IMR-90 (cell line): ENCODE measurements around the gene SKA3. TPM values are rescaled to one million over a fixed set of nuclear protein-coding genes. Genes with fewer than 3 reads are reported as not detected.

Source experiments
- ATAC-seq: fragments of 200-7000 bp; cut with Tn5 transposase; 2 replicates; pipeline ENCODE4 v1.9.1; 2020; ENCODE audit warnings: low read depth, mild to moderate bottlenecking, moderate library complexity
- BruUV-seq: library from RNA; stranded (reverse); fragments of 400-500 nt; replicated peaks from 2 replicates; lab custom pipeline; 2021; lab: Mats Ljungman, UMichigan
- CTCF ChIA-PET: fragments of 300-600 bp; formaldehyde crosslinking; extraction: SDS; loops from one replicate; lab custom pipeline; 2021; ENCODE audit warnings: antibody characterized with exemption; lab: Yijun Ruan, JAX
- POLR2A ChIA-PET: fragments of 300-600 bp; sonication (Branson Sonifier 250); formaldehyde crosslinking; loops from one replicate; lab custom pipeline; 2022; ENCODE audit warnings: antibody characterized with exemption; ENCODE audit not compliant: unreplicated experiment; lab: Charles Lee
- DNase-seq: peaks from one replicate; pipeline ENCODE4 v3.0.0; 2013
- H2AFZ ChIP-seq: replicated peaks from 2 replicates; pipeline ENCODE3; 2013; ENCODE audit warnings: low read length, mild to moderate bottlenecking; ENCODE audit not compliant: poor library complexity
- H2AK5ac ChIP-seq: 2 replicates; pipeline ENCODE4 v1.6.1; 2013; ENCODE audit warnings: low read depth, low read length, inconsistent platforms
- H2AK9ac ChIP-seq: replicated peaks from 2 replicates; pipeline ENCODE3; 2013; ENCODE audit warnings: mild to moderate bottlenecking, low read depth, low read length, moderate library complexity; ENCODE audit not compliant: poor library complexity
- H2BK120ac ChIP-seq: 2 replicates; pipeline ENCODE4 v1.6.1; 2013; ENCODE audit warnings: low read depth, low read length, inconsistent platforms
- H2BK15ac ChIP-seq: 3 replicates; pipeline ENCODE4 v1.6.1; 2013; ENCODE audit warnings: low read depth, low read length, inconsistent platforms
- H2BK20ac ChIP-seq: 2 replicates; pipeline ENCODE4 v1.6.1; 2013; ENCODE audit warnings: low read depth, mild to moderate bottlenecking, inconsistent platforms, low read length, moderate library complexity
- H2BK5ac ChIP-seq: 2 replicates; pipeline ENCODE4 v1.6.1; 2013; ENCODE audit warnings: mild to moderate bottlenecking, low read depth, low read length, inconsistent platforms; ENCODE audit not compliant: poor library complexity, severe bottlenecking
- H3K14ac ChIP-seq: replicated peaks from 2 replicates; pipeline ENCODE4 v1.6.1; 2013; ENCODE audit warnings: low read depth, low read length, inconsistent platforms
- H3K18ac ChIP-seq: 2 replicates; pipeline ENCODE4 v1.6.1; 2013; ENCODE audit warnings: low read depth, low read length, control low read depth
- H3K23ac ChIP-seq: 2 replicates; pipeline ENCODE4 v1.6.1; 2013; ENCODE audit warnings: low read depth, low read length, inconsistent platforms
- H3K27ac ChIP-seq: 2 replicates; pipeline ENCODE4 v1.5.1; 2013; ENCODE audit warnings: mild to moderate bottlenecking, control low read depth, low read length; ENCODE audit not compliant: insufficient read depth
- H3K27me3 ChIP-seq: 2 replicates; pipeline ENCODE4 v1.6.1; 2013; ENCODE audit warnings: low read length; ENCODE audit not compliant: control insufficient read depth, insufficient read depth
- H3K36me3 ChIP-seq: 2 replicates; pipeline ENCODE4 v1.6.1; 2013; ENCODE audit warnings: low read length, mixed read lengths; ENCODE audit not compliant: control insufficient read depth, insufficient read depth
- H3K4ac ChIP-seq: 2 replicates; pipeline ENCODE4 v1.6.1; 2013; ENCODE audit warnings: low read depth, low read length, inconsistent platforms
- H3K4me1 ChIP-seq: 2 replicates; pipeline ENCODE4 v1.6.1; 2013; ENCODE audit warnings: low read length, mixed read lengths; ENCODE audit not compliant: control insufficient read depth, insufficient read depth
- H3K4me2 ChIP-seq: 2 replicates; pipeline ENCODE4 v1.6.1; 2013; ENCODE audit warnings: low read depth, mild to moderate bottlenecking, control low read depth, low read length, moderate library complexity
- H3K4me3 ChIP-seq: 2 replicates; pipeline ENCODE4 v1.5.1; 2013; ENCODE audit warnings: low read depth, mild to moderate bottlenecking, control low read depth, low read length, moderate library complexity; ENCODE audit not compliant: insufficient read depth
- H3K56ac ChIP-seq: 2 replicates; pipeline ENCODE4 v1.6.1; 2013; ENCODE audit warnings: low read length, inconsistent platforms; ENCODE audit not compliant: insufficient read depth; ENCODE audit errors: extremely low read depth
- H3K79me1 ChIP-seq, 2 experiments: 2 replicates each; pipeline ENCODE4 v1.6.1; 2013; ENCODE audit warnings: low read length in 2 of 2, inconsistent platforms in 1 of 2, low read depth in 1 of 2
- H3K9ac ChIP-seq: 2 replicates; pipeline ENCODE4 v1.6.1; 2013; ENCODE audit warnings: low read depth, low read length, control low read depth
- H3K9me1 ChIP-seq: 2 replicates; pipeline ENCODE4 v1.6.1; 2013; ENCODE audit warnings: low read length, inconsistent platforms; ENCODE audit not compliant: insufficient read depth
- H3K9me3 ChIP-seq: 2 replicates; pipeline ENCODE4 v1.6.1; 2013; ENCODE audit warnings: low read length; ENCODE audit not compliant: control insufficient read depth, insufficient read depth
- H4K20me1 ChIP-seq: 2 replicates; pipeline ENCODE4 v1.6.1; 2013; ENCODE audit warnings: low read length, inconsistent platforms; ENCODE audit not compliant: insufficient read depth
- H4K5ac ChIP-seq: 2 replicates; pipeline ENCODE4 v1.6.1; 2013; ENCODE audit warnings: mild to moderate bottlenecking, low read depth, low read length, control low read depth
- H4K8ac ChIP-seq, 2 experiments: 2 replicates each; pipeline ENCODE4 v1.6.1; 2013; ENCODE audit warnings: low read depth in 2 of 2, low read length in 2 of 2, control low read depth in 1 of 2, inconsistent platforms in 1 of 2
- H4K91ac ChIP-seq: 2 replicates; pipeline ENCODE4 v1.6.1; 2013; ENCODE audit warnings: low read depth, low read length, inconsistent platforms; ENCODE audit not compliant: insufficient read depth
- BHLHE40 ChIP-seq: fragments of 150-350 bp; IDR thresholded peaks from 2 replicates; pipeline ENCODE4 v1.6.1; 2016; ENCODE audit warnings: mild to moderate bottlenecking, low read depth, low read length
- CEBPB ChIP-seq: IDR thresholded peaks from 2 replicates; pipeline ENCODE4 v1.6.1; 2012; ENCODE audit warnings: low read depth, low read length, improper control_type of control experiment
- CHD1 ChIP-seq: IDR thresholded peaks from 2 replicates; pipeline ENCODE4 v1.6.1; 2012; ENCODE audit warnings: low read depth, low read length, improper control_type of control experiment
- ELK1 ChIP-seq: fragments of 150-350 bp; IDR thresholded peaks from 2 replicates; pipeline ENCODE4 v1.6.1; 2016; ENCODE audit warnings: low read depth, mild to moderate bottlenecking, low read length, moderate library complexity, borderline replicate concordance
- MAFK ChIP-seq: IDR thresholded peaks from 2 replicates; pipeline ENCODE4 v1.6.1; 2012; ENCODE audit warnings: low read depth, low read length, improper control_type of control experiment
- MAZ ChIP-seq: IDR thresholded peaks from 2 replicates; pipeline ENCODE4 v1.6.1; 2012; ENCODE audit warnings: low read depth, mild to moderate bottlenecking, low read length, improper control_type of control experiment, moderate library complexity, borderline replicate concordance
- MXI1 ChIP-seq: IDR thresholded peaks from 2 replicates; pipeline ENCODE4 v1.6.1; 2012; ENCODE audit warnings: low read depth, mild to moderate bottlenecking, low read length, moderate library complexity, borderline replicate concordance
- NFE2L2 ChIP-seq: fragments of 150-350 bp; IDR thresholded peaks from 2 replicates; pipeline ENCODE4 v1.6.1; 2016; ENCODE audit warnings: low read depth, mild to moderate bottlenecking, low read length
- POLR2A ChIP-seq: IDR thresholded peaks from 2 replicates; pipeline ENCODE4 v1.6.1; 2012; ENCODE audit warnings: mild to moderate bottlenecking, low read depth, low read length
- RCOR1 ChIP-seq: IDR thresholded peaks from 2 replicates; pipeline ENCODE4 v1.6.1; 2012; ENCODE audit warnings: mild to moderate bottlenecking, low read length, improper control_type of control experiment; ENCODE audit not compliant: insufficient replicate concordance
- RFX5 ChIP-seq: IDR thresholded peaks from 2 replicates; pipeline ENCODE4 v1.8.0; 2012; ENCODE audit warnings: low read depth, mild to moderate bottlenecking, low read length, moderate library complexity
- USF2 ChIP-seq: fragments of 150-350 bp; IDR thresholded peaks from 2 replicates; pipeline ENCODE4 v1.6.1; 2017; ENCODE audit warnings: mild to moderate bottlenecking, antibody characterized with exemption, low read length, low read depth
- WGBS, 2 experiments: methylation state at CpG; one replicate each; pipeline versions ENCODE4 v1.1.5 to v1.1.7; 2013; ENCODE audit warnings: missing lambda C conversion rate in 2 of 2; ENCODE audit not compliant: insufficient read length in 1 of 2; ENCODE audit errors: extremely low coverage in 2 of 2; 5-methylcytosine and 5-hydroxymethylcytosine counted together
- dilution Hi-C: fragments of 300-500 bp; cut with HindIII; formaldehyde crosslinking; loops from one replicate; pipeline ENCODE4 v1.14.3; 2018; ENCODE audit warnings: low sequenced_read_pairs; ENCODE audit not compliant: unreplicated experiment
- in situ Hi-C: fragments of 300-500 bp; cut with MboI; formaldehyde crosslinking; loops from 3 replicates; pipeline ENCODE4 v1.14.3; 2019; ENCODE audit warnings: low sequenced_read_pairs, inconsistent platforms, mixed read lengths
- intact Hi-C: fragments of 100-400 bp; cut with micrococcal nuclease; formaldehyde crosslinking; loops from 2 replicates; pipeline ENCODE4 v1.10.0; 2022
- polyA plus RNA-seq, 3 experiments: library from polyadenylated mRNA; depleted of rRNA; stranded (reverse); fragments of >200 nt; gene quantifications; 2 replicates each; pipeline ENCODE4 v1.2.3, GENCODE V29; 2012; ENCODE audit warnings: low replicate concordance in 1 of 3
- total RNA-seq: library from RNA; depleted of rRNA; stranded (reverse); fragments of >200 nt; gene quantifications from 2 replicates; pipeline ENCODE4 v1.2.3, GENCODE V29; 2012

The SKA3 gene
- total and polyA plus RNA-seq, 2 of the 4 experiments (the other 2 are of a cell fraction), result 11.7 to 15.6 TPM

GRCh38 chr13:21121616-21122015 lies 54.7 kb downstream of the SKA3 start:
- Histone ChIP-seq H2BK20ac (no peak overlapping the region), H3K4me3 (no peak overlapping the region), H3K9me1 (0 out of 2 replicates have a peak, but pooled peaks cover 3% of the 10 kb centered on the region), H3K4me2 (no peak overlapping the region), H4K5ac (no peak overlapping the region), H3K9ac (no peak overlapping the region), H2BK15ac (no peak overlapping the region), H3K27ac (no peak overlapping the region), H3K36me3 (no peaks in the 10 kb centered on the region), H3K9me3 (0 out of 2 replicates have a peak, but pooled peaks cover 2% of the 10 kb centered on the region), H3K79me1 (no peaks in the 10 kb centered on the region), H3K18ac (no peak overlapping the region), H4K20me1 (no peaks in the 10 kb centered on the region), H3K4me1 (peaks cover 3% of the 10 kb centered on the region; the same call in 1 of the 2 replicates), H4K8ac (no peak overlapping the region), H3K14ac (no peak overlapping the region), H3K27me3 (no peaks in the 10 kb centered on the region), H2AK5ac (no peak overlapping the region), H3K4ac (no peak overlapping the region), H2BK120ac (no peak overlapping the region), H4K91ac (no peak overlapping the region), H2BK5ac (no peak overlapping the region), H3K23ac (no peak overlapping the region), H3K56ac (no peak overlapping the region), H2AK9ac (no peak overlapping the region), H2AFZ (no peak overlapping the region)
- POLR2A ChIA-PET, result no interaction called here
- BruUV-seq, result no TSS peak
- intact Hi-C loops (no loop called here), in situ Hi-C loops (no loop called here), dilution Hi-C loops (no loop called here)
- 83% methylated on average over 1 of the region's 9 CpGs; no CpG with 5 or more reads in 1 of the 2 experiments for WGBS, 2 experiments
- DNase-seq, result no peak
- CTCF ChIA-PET, result interaction anchor here (0.7 kb wide), 1 partner anchor 1096 kb away, joined by 6 read pairs; no protein-coding TSS in a partner anchor
- ATAC-seq, result peak; percentile 61
- no peak for TF ChIP-seq ELK1
- TF ChIP-seq MXI1, result no peak
- no peak for TF ChIP-seq CHD1
- TF ChIP-seq NFE2L2, result no peak
- no peak for TF ChIP-seq POLR2A
- no peak for TF ChIP-seq MAFK
- TF ChIP-seq RFX5, result no peak
- no peak for TF ChIP-seq USF2
- TF ChIP-seq RCOR1, result no peak
- no peak for TF ChIP-seq CEBPB
- no peak for TF ChIP-seq MAZ
- no peak for TF ChIP-seq BHLHE40
